A673 (cell line): ENCODE results near the gene MTF1.

ENCODE experiments used
- EZH2 ChIP-seq: fragments of 200-600 bp; sonication (generic); IDR thresholded peaks from 2 replicates; pipeline ENCODE4 v1.6.1; 2017; ENCODE audit warnings: borderline replicate concordance, low read depth, mild to moderate bottlenecking, mixed read lengths, antibody characterized with exemption, low read length; ENCODE audit not compliant: poor library complexity, severe bottlenecking
- TF ChIP-seq, protein P1 (sequence below): fragments of 300-800, 200-600 bp; sonication (generic); conservative IDR thresholded peaks from 2 replicates; pipeline ENCODE4 v1.5.1; 2017; ENCODE audit warnings: low read depth, mild to moderate bottlenecking, antibody characterized with exemption, low read length, moderate library complexity, mixed read lengths

DNA sequence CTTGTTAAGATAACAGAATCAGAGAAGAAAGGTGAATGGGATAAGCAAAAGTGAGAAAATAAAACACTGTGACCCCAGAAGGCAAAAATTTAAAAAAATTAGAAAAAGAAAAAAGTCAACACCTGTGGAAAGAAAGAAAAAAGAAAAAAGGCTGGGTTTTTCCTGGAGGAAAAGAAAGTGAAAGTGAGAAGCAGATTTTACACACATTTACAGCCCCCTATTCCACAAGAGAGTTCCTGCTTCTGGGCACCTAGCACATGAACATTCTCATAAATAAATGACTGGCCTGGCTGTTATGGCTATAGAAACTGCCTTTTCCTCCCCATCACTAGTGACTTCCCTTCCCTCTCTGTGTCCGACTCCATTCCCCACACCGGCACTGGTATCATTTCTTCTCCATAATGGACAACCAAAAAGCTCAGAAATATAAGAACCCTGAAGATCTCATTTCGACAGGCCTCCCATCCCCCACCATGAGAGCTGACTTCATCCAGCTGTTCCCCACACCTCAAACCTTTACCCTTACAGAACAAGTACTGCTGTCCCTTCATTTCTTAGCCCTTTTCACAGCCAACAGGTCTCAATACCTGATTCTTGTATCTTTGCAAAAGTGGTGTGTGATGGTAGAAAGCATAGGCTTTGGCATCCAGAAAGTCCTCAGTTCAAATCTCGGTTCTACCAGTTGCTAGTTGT lies 12.6 kb downstream of the MTF1 start:
- TF ChIP-seq, protein P1, sequence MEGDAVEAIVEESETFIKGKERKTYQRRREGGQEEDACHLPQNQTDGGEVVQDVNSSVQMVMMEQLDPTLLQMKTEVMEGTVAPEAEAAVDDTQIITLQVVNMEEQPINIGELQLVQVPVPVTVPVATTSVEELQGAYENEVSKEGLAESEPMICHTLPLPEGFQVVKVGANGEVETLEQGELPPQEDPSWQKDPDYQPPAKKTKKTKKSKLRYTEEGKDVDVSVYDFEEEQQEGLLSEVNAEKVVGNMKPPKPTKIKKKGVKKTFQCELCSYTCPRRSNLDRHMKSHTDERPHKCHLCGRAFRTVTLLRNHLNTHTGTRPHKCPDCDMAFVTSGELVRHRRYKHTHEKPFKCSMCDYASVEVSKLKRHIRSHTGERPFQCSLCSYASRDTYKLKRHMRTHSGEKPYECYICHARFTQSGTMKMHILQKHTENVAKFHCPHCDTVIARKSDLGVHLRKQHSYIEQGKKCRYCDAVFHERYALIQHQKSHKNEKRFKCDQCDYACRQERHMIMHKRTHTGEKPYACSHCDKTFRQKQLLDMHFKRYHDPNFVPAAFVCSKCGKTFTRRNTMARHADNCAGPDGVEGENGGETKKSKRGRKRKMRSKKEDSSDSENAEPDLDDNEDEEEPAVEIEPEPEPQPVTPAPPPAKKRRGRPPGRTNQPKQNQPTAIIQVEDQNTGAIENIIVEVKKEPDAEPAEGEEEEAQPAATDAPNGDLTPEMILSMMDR = no peak
- no peak for TF ChIP-seq EZH2
